NAMALWA (cell line): Measurements from ENCODE around the gene MICOS13.

Source experiments
- DNase-seq: peaks from one replicate; pipeline ENCODE4 v3.0.0-alpha.2; 2015; ENCODE audit warnings: low spot score

The MICOS13 gene

GRCh38 chr19:5628461-5628860, 51.9 kb downstream of the MICOS13 start:
- DNase-seq, result no peak
